H9 (cell line): Measurements from ENCODE around the gene TMA7. TPM values are rescaled to one million over a fixed set of nuclear protein-coding genes. Genes with fewer than 3 reads are reported as not detected.

Experiments
- DNase-seq: peaks from one replicate; pipeline ENCODE4 v3.0.0-alpha.2; 2017
- H2AFZ ChIP-seq: one replicate; pipeline ENCODE4 v1.6.1; 2013; ENCODE audit warnings: mild to moderate bottlenecking, low read length, control low read depth, moderate library complexity
- H2AK5ac ChIP-seq: 2 replicates; pipeline ENCODE4 v1.6.1; 2013; ENCODE audit warnings: low read length, control low read depth, mixed read lengths; ENCODE audit not compliant: insufficient read length
- H2BK120ac ChIP-seq: one replicate; pipeline ENCODE4 v1.6.1; 2013; ENCODE audit warnings: low read depth, mild to moderate bottlenecking, low read length, control low read depth, inconsistent platforms; ENCODE audit not compliant: poor library complexity, severe bottlenecking
- H2BK12ac ChIP-seq: 2 replicates; pipeline ENCODE4 v1.6.1; 2013; ENCODE audit warnings: low read length, control low read depth, mixed read lengths, low read depth; ENCODE audit not compliant: insufficient read length
- H2BK15ac ChIP-seq: 2 replicates; pipeline ENCODE4 v1.6.1; 2013; ENCODE audit warnings: low read depth, low read length, control low read depth
- H2BK20ac ChIP-seq: one replicate; pipeline ENCODE4 v1.6.1; 2013; ENCODE audit warnings: low read depth, mild to moderate bottlenecking, low read length, control low read depth, inconsistent platforms; ENCODE audit not compliant: poor library complexity, severe bottlenecking
- H2BK5ac ChIP-seq: 2 replicates; pipeline ENCODE4 v1.6.1; 2013; ENCODE audit warnings: low read length, control low read depth, mixed read lengths; ENCODE audit not compliant: insufficient read length
- H3K14ac ChIP-seq: 2 replicates; pipeline ENCODE4 v1.6.1; 2013; ENCODE audit warnings: low read length, control low read depth; ENCODE audit not compliant: insufficient read depth
- H3K18ac ChIP-seq: 2 replicates; pipeline ENCODE4 v1.6.1; 2013; ENCODE audit warnings: low read depth, mild to moderate bottlenecking, mixed read lengths, low read length, control low read depth; ENCODE audit not compliant: insufficient read length
- H3K23ac ChIP-seq: 2 replicates; pipeline ENCODE4 v1.6.1; 2013; ENCODE audit warnings: low read length, control low read depth, mixed read lengths, low read depth; ENCODE audit not compliant: insufficient read length
- H3K23me2 ChIP-seq: 2 replicates; pipeline ENCODE4 v1.6.1; 2013; ENCODE audit warnings: low read depth, mild to moderate bottlenecking, mixed read lengths, low read length, control low read depth; ENCODE audit not compliant: insufficient read length, poor library complexity, severe bottlenecking
- H3K27ac ChIP-seq: 2 replicates; pipeline ENCODE4 v1.5.1; 2013; ENCODE audit warnings: low read length, control low read depth, mixed read lengths, low read depth; ENCODE audit not compliant: insufficient read length
- H3K27me3 ChIP-seq: 2 replicates; pipeline ENCODE4 v1.6.1; 2013; ENCODE audit warnings: low read length, control low read depth, inconsistent platforms; ENCODE audit not compliant: insufficient read depth
- H3K4ac ChIP-seq: 2 replicates; pipeline ENCODE4 v1.6.1; 2013; ENCODE audit warnings: low read depth, mild to moderate bottlenecking, control low read depth, inconsistent platforms, low read length, moderate library complexity
- H3K4me1 ChIP-seq: 2 replicates; pipeline ENCODE4 v1.6.1; 2013; ENCODE audit warnings: low read length, control low read depth, inconsistent platforms; ENCODE audit not compliant: insufficient read depth
- H3K4me2 ChIP-seq: 2 replicates; pipeline ENCODE4 v1.6.1; 2013; ENCODE audit warnings: low read length, control low read depth, mixed read lengths; ENCODE audit not compliant: insufficient read length, insufficient read depth
- H3K56ac ChIP-seq: 2 replicates; pipeline ENCODE4 v1.6.1; 2013; ENCODE audit warnings: low read depth, mild to moderate bottlenecking, mixed read lengths, low read length, control low read depth; ENCODE audit not compliant: insufficient read length
- H3K79me1 ChIP-seq: 2 replicates; pipeline ENCODE4 v1.6.1; 2013; ENCODE audit warnings: low read depth, mild to moderate bottlenecking, moderate library complexity, low read length, control low read depth, inconsistent platforms; ENCODE audit not compliant: insufficient read depth, poor library complexity, severe bottlenecking
- H3K79me2 ChIP-seq: 2 replicates; pipeline ENCODE4 v1.6.1; 2013; ENCODE audit warnings: low read length, control low read depth, inconsistent platforms; ENCODE audit not compliant: insufficient read depth
- H3K9ac ChIP-seq: 2 replicates; pipeline ENCODE4 v1.6.1; 2013; ENCODE audit warnings: low read length, control low read depth, mixed read lengths; ENCODE audit not compliant: insufficient read length; ENCODE audit errors: extremely low read depth
- H3K9me3 ChIP-seq: one replicate; pipeline ENCODE4 v1.6.1; 2013; ENCODE audit warnings: low read depth, low read length, inconsistent platforms; ENCODE audit not compliant: control insufficient read depth
- H3T11ph ChIP-seq: one replicate; pipeline ENCODE4 v1.6.1; 2013; ENCODE audit warnings: mild to moderate bottlenecking, low read length, control low read depth, inconsistent platforms
- H4K20me1 ChIP-seq: one replicate; pipeline ENCODE4 v1.6.1; 2013; ENCODE audit not compliant: control insufficient read depth, insufficient read length, insufficient read depth
- H4K5ac ChIP-seq: 2 replicates; pipeline ENCODE4 v1.6.1; 2013; ENCODE audit warnings: low read depth, mild to moderate bottlenecking, mixed read lengths, low read length, control low read depth; ENCODE audit not compliant: insufficient read length
- H4K8ac ChIP-seq: replicated peaks from 2 replicates; pipeline ENCODE4 v1.6.1; 2013; ENCODE audit warnings: low read length, control low read depth, mixed read lengths, low read depth; ENCODE audit not compliant: insufficient read length
- H4K91ac ChIP-seq: 2 replicates; pipeline ENCODE4 v1.6.1; 2013; ENCODE audit warnings: low read depth, mild to moderate bottlenecking, moderate library complexity, mixed read lengths, low read length, control low read depth; ENCODE audit not compliant: insufficient read length
- H3K27ac Mint-ChIP-seq, 3 experiments: 2 replicates in 2 of 3; 3 replicates in 1 of 3; pipeline ENCODE4 v1.8.0; 2020 to 2021; ENCODE audit warnings: mixed read lengths in 3 of 3, mild to moderate bottlenecking in 1 of 3, moderate library complexity in 1 of 3
- H3K27me3 Mint-ChIP-seq: 2 replicates; pipeline ENCODE4 v1.8.0; 2021; ENCODE audit warnings: low read depth, mild to moderate bottlenecking, moderate library complexity, mixed read lengths
- H3K36me3 Mint-ChIP-seq, 3 experiments: 2 replicates in 2 of 3; 3 replicates in 1 of 3; pipeline ENCODE4 v1.8.0; 2020 to 2021; ENCODE audit warnings: low read depth in 3 of 3, mixed read lengths in 3 of 3; ENCODE audit not compliant: insufficient read depth in 1 of 3
- H3K4me1 Mint-ChIP-seq, 2 experiments: 2 replicates each; pipeline ENCODE4 v1.8.0; 2020; ENCODE audit warnings: mixed read lengths in 2 of 2
- H3K4me3 Mint-ChIP-seq, 2 experiments: 2 replicates in 1 of 2; 3 replicates in 1 of 2; pipeline ENCODE4 v1.8.0; 2020 to 2021; ENCODE audit warnings: mild to moderate bottlenecking in 2 of 2, mixed read lengths in 2 of 2, moderate library complexity in 1 of 2
- H3K9me3 Mint-ChIP-seq, 2 experiments: 2 replicates in 1 of 2; 3 replicates in 1 of 2; pipeline ENCODE4 v1.8.0; 2020; ENCODE audit warnings: mild to moderate bottlenecking in 2 of 2, mixed read lengths in 2 of 2, moderate library complexity in 1 of 2
- CTCF ChIP-seq: fragments of 200-600 bp; sonication (generic); conservative IDR thresholded peaks from 3 replicates; pipeline ENCODE4 v1.8.0; 2021; ENCODE audit warnings: antibody characterized with exemption, mild to moderate bottlenecking
- WGBS: extraction: QIAGEN DNeasy Blood & Tissue Kit; methylation state at CpG from one replicate; pipeline ENCODE4 v1.1.7; 2013; ENCODE audit warnings: missing lambda C conversion rate, low lambda C conversion rate, mixed read lengths; ENCODE audit not compliant: insufficient read length; ENCODE audit errors: extremely low coverage; 5-methylcytosine and 5-hydroxymethylcytosine counted together
- total RNA-seq: library from RNA; stranded (reverse); gene quantifications from 2 replicates; pipeline ENCODE4 v1.2.1, GENCODE V29; 2021

The TMA7 gene
- total RNA-seq, 1 experiment from 2014 or later, result 305 TPM

DNA sequence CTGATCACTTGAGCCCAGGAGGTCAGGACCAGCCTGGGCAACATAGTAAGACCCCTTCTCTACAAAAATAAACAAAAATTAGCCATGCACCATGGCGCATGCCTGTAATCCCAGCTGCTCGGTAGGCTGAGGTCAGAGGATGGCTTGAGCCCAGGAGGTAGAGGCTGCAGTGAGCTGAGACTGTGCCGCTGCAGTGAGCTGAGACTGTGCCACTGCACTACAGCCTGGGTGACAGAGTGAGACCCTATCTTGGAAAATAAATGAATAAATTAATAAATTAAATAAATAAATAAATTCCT, 53.1 kb downstream of the TMA7 start:
- H3K9ac ChIP-seq, result no peak overlapping the region
- Mint-ChIP-seq H3K27me3 (no peaks in the 10 kb centered on the region), H3K36me3 (peaks cover 10 to 40% (median 25%) of the 10 kb centered on the region in 3 experiments), H3K4me1 (peaks cover 14% of the 10 kb centered on the region in 2 experiments), H3K4me3 (no peak overlapping the region), H3K9me3 (peaks cover 2 to 4% of the 10 kb centered on the region in 2 experiments; a peak in 3 of 5 replicates), H3K27ac (no peak overlapping the region; a peak in 1 of 7 replicates)
- H3K4ac ChIP-seq, result no peak overlapping the region
- no peak overlapping the region for H2AK5ac ChIP-seq
- H3T11ph ChIP-seq, result no peak overlapping the region
- H2BK15ac ChIP-seq, result no peak overlapping the region
- no peaks in the 10 kb centered on the region for H3K79me1 ChIP-seq
- no peak overlapping the region for H4K5ac ChIP-seq
- H2BK5ac ChIP-seq, result no peak overlapping the region
- WGBS, result no CpG with 5 or more reads among the region's 3 CpGs
- H3K4me1 ChIP-seq, result no peaks in the 10 kb centered on the region
- H3K79me2 ChIP-seq, result no peaks in the 10 kb centered on the region
- no peak overlapping the region for H2BK12ac ChIP-seq
- H4K8ac ChIP-seq, result no peak overlapping the region
- no peak for TF ChIP-seq CTCF
- no peak overlapping the region for H3K27ac ChIP-seq
- no peak overlapping the region for H3K14ac ChIP-seq
- no peak overlapping the region for H3K23ac ChIP-seq
- H3K18ac ChIP-seq, result no peak overlapping the region
- no peaks in the 10 kb centered on the region for H3K27me3 ChIP-seq
- no peaks in the 10 kb centered on the region for H3K9me3 ChIP-seq
- no peak overlapping the region for H2AFZ ChIP-seq
- no peaks in the 10 kb centered on the region for H3K23me2 ChIP-seq
- no peak overlapping the region for H3K4me2 ChIP-seq
- H2BK120ac ChIP-seq, result no peak overlapping the region
- no peak for DNase-seq
- H4K91ac ChIP-seq, result no peak overlapping the region
- no peak overlapping the region for H2BK20ac ChIP-seq
- no peaks in the 10 kb centered on the region for H4K20me1 ChIP-seq
- no peak overlapping the region for H3K56ac ChIP-seq

Other genes with a start within 250 kb of the TMA7 start
- not detected in 2 replicates for gene CAMP, start 216.8 kb upstream of the TMA7 start, total RNA-seq
- gene ZNF589, start 199.2 kb upstream of the TMA7 start, total RNA-seq, result 86.0 and 88.2 TPM in 2 replicates
- gene NME6, start 138.9 kb upstream of the TMA7 start, total RNA-seq, result 19.2 and 22.0 TPM in 2 replicates
- gene SPINK8, start 106.6 kb upstream of the TMA7 start, total RNA-seq, result not detected in 2 replicates
- 0.59 and 0.74 TPM in 2 replicates for gene FBXW12, start 68.0 kb upstream of the TMA7 start, total RNA-seq
- 175 and 184 TPM in 2 replicates for gene PLXNB1, start 10.2 kb upstream of the TMA7 start, total RNA-seq
- gene CCDC51, start 138 bp upstream of the TMA7 start, total RNA-seq, result 20.0 and 22.0 TPM in 2 replicates
- 16.3 and 17.5 TPM in 2 replicates for gene ATRIP, start 6.5 kb downstream of the TMA7 start, total RNA-seq
- 171 and 174 TPM in 2 replicates for gene SHISA5, start 63.9 kb downstream of the TMA7 start, total RNA-seq
- 12.3 and 13.9 TPM in 2 replicates for gene PFKFB4, start 116.5 kb downstream of the TMA7 start, total RNA-seq
- 0.42 and 0.68 TPM in 2 replicates for gene UCN2, start 123.5 kb downstream of the TMA7 start, total RNA-seq
- 20.2 and 22.9 TPM in 2 replicates for gene COL7A1, start 155.1 kb downstream of the TMA7 start, total RNA-seq
- 285 and 299 TPM in 2 replicates for gene UQCRC1, start 169.4 kb downstream of the TMA7 start, total RNA-seq
- gene TMEM89, start 181.5 kb downstream of the TMA7 start, total RNA-seq, result 0.70 and 0.74 TPM in 2 replicates
- 56.7 and 61.3 TPM in 2 replicates for gene SLC26A6, start 195.2 kb downstream of the TMA7 start, total RNA-seq
- 23.5 and 23.9 TPM in 2 replicates for gene CELSR3, start 222.6 kb downstream of the TMA7 start, total RNA-seq
- gene NCKIPSD, start 245.7 kb downstream of the TMA7 start, total RNA-seq, result 38.3 and 46.0 TPM in 2 replicates